Activated CD8-positive, alpha-beta memory T cell treated with anti-CD3 and anti-CD28 coated beads, Interleukin-2, amount 50 U/mL, for 1 hour (primary cell): ENCODE data around the gene TMED4.

Experiments used
- DNase-seq: peaks from one replicate; pipeline ENCODE4 v3.0.0-alpha.2; 2020; ENCODE audit errors: extremely low read depth

Gene TMED4

GRCh38 chr7:44540592-44541027 lies 41.4 kb downstream of the TMED4 start:
- DNase-seq: no peak

- DNase-seq: no peak
These were observed 42.1 kb downstream of the TMED4 start for GRCh38 chr7:44539669-44540506.

- DNase-seq: no peak
These were observed 43.0 kb downstream of the TMED4 start for GRCh38 chr7:44538798-44539668.

GRCh38 chr7:44538093-44538797 lies 43.8 kb downstream of the TMED4 start:
- DNase-seq: no peak

- DNase-seq: no peak
These were observed 44.6 kb downstream of the TMED4 start for GRCh38 chr7:44537442-44537841.

GRCh38 chr7:44536090-44536489 lies 45.9 kb downstream of the TMED4 start:
- no peak for DNase-seq

- DNase-seq: no peak
These were observed 46.5 kb downstream of the TMED4 start for GRCh38 chr7:44535348-44536064.

- DNase-seq: no peak
These were observed 47.5 kb downstream of the TMED4 start for GRCh38 chr7:44534501-44534900.

GRCh38 chr7:44534087-44534486 lies 47.9 kb downstream of the TMED4 start:
- DNase-seq: no peak

- no peak for DNase-seq
These were observed 48.6 kb downstream of the TMED4 start for GRCh38 chr7:44533301-44534055.

GRCh38 chr7:44531421-44532380 lies 50.3 kb downstream of the TMED4 start:
- no peak for DNase-seq

- DNase-seq: no peak
These were observed 51.0 kb downstream of the TMED4 start for GRCh38 chr7:44530990-44531389.
